ENCODE measurements around the gene SMIM36.
"Not testable (repeated sequence)": the region's sequence is repeated elsewhere in the genome, so short reads cannot be mapped to it uniquely, and the experiment has no call there.

The SMIM36 gene

GRCh38 chr17:55466671-55467070 is 44.6 kb downstream of the SMIM36 start:
- no peak for DNase-seq
- intact Hi-C loops (cut with DNase I; ENCODE audit: low total_unique reads) = no loop called here
- Histone ChIP-seq H3K4me1 (no peaks in the 10 kb centered on the region), H3K9me3 (no peaks in the 10 kb centered on the region), H3K27me3 (no peaks in the 10 kb centered on the region), H3K4me3 (no peak overlapping the region), H3K36me3 (no peaks in the 10 kb centered on the region), H3K27ac (no peak overlapping the region)
- no peak for TF ChIP-seq CTCF (IDR thresholded peaks at IDR 0.05)

DNA sequence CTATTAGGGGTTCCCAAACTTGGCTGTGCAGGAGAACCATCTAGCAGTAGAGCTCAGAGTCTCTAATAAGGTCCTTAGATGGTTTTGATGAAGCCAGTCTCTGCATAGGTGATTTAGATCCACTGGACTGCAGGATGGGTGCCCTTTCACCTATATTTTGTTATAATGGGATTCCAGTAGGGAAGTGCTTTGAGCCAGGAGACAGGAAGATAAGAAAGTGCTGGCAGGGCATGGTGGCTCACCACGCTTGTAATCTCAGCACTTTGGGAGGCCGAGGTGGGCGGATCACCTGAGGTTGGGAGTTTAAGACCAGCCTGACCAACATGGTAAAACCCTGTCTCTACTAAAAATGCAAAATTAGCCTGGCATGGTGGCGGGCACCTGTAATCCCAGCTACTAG is 45.5 kb downstream of the SMIM36 start:
- H3K27me3 ChIP-seq; H3K4me3 ChIP-seq; H3K27ac ChIP-seq; H3K36me3 ChIP-seq; intact Hi-C loops (cut with DNase I; ENCODE audit: low total_unique reads); H3K9me3 ChIP-seq; H3K4me1 ChIP-seq; DNase-seq: not testable (repeated sequence)

GRCh38 chr17:55463600-55463999 is 47.7 kb downstream of the SMIM36 start:
- H3K4me1 ChIP-seq = no peaks in the 10 kb centered on the region
- H3K27ac ChIP-seq = no peak overlapping the region
- no peak for TF ChIP-seq CTCF (IDR thresholded peaks at IDR 0.05)
- H3K36me3 ChIP-seq = no peaks in the 10 kb centered on the region
- peaks cover 0 to under 1% of the 10 kb centered on the region in 2 donors for H3K27me3 ChIP-seq
- intact Hi-C loops (cut with DNase I; ENCODE audit: low total_unique reads) = no loop called here
- no peak for DNase-seq
- no peak overlapping the region for H3K4me3 ChIP-seq
- no peaks in the 10 kb centered on the region for H3K9me3 ChIP-seq

DNA sequence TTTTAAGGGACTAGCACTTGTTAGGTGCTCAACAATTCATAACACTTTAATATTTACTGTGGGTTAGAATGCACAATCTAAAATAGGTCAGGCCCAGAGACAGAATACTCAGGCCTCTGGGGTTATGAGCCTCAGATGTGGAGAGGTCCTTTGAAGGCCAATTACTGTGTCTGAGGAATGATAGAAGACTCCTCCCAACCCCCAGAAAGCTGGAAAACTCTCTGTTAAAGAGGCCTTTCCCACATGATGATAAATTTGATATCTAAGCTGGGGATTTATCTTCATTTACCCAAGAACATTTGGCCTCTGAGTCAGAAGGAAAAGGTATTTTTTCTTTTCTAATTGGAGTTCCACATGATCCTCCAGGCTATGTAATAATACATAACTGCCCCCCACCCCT is 48.5 kb downstream of the SMIM36 start:
- intact Hi-C loops (cut with DNase I; ENCODE audit: low total_unique reads) = no loop called here
- DNase-seq = no peak

GRCh38 chr17:55462234-55462633 is 49.0 kb downstream of the SMIM36 start:
- intact Hi-C loops (cut with DNase I; ENCODE audit: low total_unique reads) = no loop called here
- peaks cover 0 to 2% of the 10 kb centered on the region in 2 donors for H3K27me3 ChIP-seq
- TF ChIP-seq CTCF (IDR thresholded peaks at IDR 0.05) = no peak
- H3K9me3 ChIP-seq = no peaks in the 10 kb centered on the region
- H3K36me3 ChIP-seq = no peaks in the 10 kb centered on the region
- no peaks in the 10 kb centered on the region for H3K4me1 ChIP-seq
- DNase-seq = no peak
- H3K4me3 ChIP-seq = no peak overlapping the region
- no peak overlapping the region for H3K27ac ChIP-seq

More for the DNA sequence above, 48.5 kb downstream of the SMIM36 start:
- Histone ChIP-seq H3K4me3 (no peak overlapping the region), H3K27me3 (peaks cover 0 to 2% of the 10 kb centered on the region in 2 donors), H3K9me3 (no peaks in the 10 kb centered on the region), H3K36me3 (no peaks in the 10 kb centered on the region), H3K4me1 (no peaks in the 10 kb centered on the region), H3K27ac (no peak overlapping the region)
- TF ChIP-seq CTCF (IDR thresholded peaks at IDR 0.05) = no peak

DNA sequence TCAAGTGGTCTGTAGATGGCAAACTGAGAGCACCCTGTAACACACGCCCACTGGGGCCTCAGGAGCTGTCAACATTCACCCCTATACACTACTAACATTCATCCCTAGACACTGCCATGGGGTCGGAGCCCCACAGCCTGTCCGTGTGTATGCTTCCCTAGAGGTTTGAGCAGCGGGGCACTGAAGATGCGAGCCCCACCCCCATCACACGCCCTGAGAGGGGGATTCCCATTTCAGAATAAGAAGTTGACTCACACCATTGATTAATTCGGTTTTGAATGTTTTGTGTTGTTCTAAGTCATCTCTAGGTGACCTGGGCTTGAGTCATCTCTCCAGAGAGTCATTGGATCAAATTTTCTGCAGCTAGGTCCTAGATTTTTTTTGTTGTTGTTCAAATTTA is 52.3 kb downstream of the SMIM36 start:
- Histone ChIP-seq H3K9me3 (no peaks in the 10 kb centered on the region), H3K36me3 (no peaks in the 10 kb centered on the region), H3K4me1 (no peaks in the 10 kb centered on the region), H3K27ac (no peak overlapping the region), H3K27me3 (peaks cover 0 to 2% of the 10 kb centered on the region in 2 donors), H3K4me3 (no peak overlapping the region)
- DNase-seq = no peak
- TF ChIP-seq CTCF (IDR thresholded peaks at IDR 0.05) = no peak
- intact Hi-C loops (cut with DNase I; ENCODE audit: low total_unique reads) = no loop called here
